ENCODE data around the gene UBALD2.
"Not testable (repeated sequence)": the region's sequence is repeated elsewhere in the genome, so short reads cannot be mapped to it uniquely, and the experiment has no call there.

UBALD2 gene

DNA sequence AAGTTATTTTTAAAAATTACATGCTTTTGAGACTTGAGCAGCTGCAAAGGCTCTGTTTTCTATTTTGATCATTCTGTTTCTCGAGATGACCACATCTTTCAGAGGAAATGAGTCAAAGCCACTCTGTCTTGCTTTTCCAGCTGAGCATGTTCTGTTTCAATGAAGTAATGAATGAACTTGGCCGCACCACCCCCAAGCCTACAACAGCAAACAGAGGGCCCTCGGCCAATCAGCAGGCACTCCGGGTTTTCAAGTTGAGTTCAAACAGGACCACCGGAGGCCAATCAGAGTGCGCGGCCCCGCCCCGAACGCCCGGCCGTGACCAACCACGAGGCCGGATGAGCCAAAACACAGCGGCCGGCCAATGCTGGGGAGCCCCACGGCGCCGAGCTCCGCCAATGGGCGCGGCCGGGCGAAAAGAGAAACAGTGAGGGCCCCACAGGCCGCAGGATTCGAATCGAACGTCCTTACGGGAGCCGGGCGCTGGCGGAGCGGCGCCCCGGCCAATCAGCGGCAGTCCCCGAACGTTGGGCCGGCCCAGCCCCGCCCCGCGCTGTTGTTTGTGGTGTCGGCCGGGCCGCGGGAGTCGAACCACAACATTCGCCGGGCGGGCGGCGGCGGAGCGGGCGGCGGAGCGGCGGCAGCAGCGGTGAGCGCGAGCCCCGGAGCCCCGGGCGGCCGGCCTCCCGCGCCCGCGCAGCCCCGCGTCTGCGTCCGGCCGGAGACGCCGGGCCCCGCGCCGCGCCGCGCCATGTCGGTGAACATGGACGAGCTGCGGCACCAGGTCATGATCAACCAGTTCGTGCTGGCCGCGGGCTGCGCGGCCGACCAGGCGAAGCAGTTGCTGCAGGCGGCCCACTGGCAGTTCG is at the start of gene UBALD2:
TSS of gene UBALD2 (plus strand) at position 594 of the 869 bp plus-strand sequence. CDS start at position 752, 158 bp downstream.
- peak; percentile 98 for DNase-seq

DNA sequence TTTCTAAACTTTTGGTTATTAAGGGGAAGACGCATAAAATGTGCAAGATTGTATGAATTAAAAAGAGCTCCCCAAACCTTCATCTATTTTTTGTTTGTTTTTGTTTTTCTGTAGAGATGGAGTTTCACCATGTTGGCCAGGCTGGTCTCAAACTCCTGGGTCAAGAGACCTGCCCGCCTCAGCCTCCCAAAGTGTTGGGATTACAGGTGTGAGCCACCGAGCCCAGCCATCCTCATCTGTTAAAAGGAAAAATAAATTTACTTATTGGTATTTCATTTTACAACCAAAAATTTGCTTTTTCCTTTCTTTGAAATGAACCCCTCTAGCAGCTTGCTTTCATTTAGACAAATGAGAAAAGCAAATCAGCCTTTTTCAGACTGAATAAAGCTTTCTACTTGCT is 48.1 kb upstream of the UBALD2 start:
- no peak for DNase-seq

DNA sequence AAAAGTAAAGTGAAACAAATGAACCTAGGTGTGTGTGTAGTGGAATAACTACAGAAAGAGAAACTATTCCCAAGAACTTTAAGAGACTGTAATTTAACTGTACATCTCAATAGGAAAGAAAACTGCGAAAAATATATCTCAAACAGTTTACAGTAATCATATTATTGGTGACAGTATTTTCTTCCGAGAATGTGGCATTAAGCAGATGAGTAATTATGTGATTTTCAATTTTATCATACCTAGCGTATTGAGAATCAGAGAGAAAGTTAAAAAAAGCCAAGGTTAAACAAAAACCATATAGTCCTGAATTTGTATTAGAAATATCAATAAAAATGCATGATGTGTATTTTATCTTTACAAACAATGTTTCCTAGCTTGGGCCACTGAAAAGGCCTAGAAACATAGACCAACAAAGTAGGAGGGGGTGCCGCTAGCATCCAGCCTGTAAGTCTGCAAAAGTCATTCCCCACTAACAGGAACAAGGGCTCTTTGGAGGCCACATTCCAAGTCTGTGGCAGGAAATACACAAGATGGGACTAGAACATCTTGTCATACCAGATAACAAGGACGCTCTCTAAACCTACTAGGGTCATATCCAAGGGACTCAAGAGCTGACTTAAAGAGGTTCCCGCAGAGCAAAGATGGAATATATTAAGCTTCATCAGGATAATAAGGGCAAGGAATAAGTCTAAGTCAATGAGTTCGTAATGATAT is 45.3 kb upstream of the UBALD2 start:
- DNase-seq: no peak

DNA sequence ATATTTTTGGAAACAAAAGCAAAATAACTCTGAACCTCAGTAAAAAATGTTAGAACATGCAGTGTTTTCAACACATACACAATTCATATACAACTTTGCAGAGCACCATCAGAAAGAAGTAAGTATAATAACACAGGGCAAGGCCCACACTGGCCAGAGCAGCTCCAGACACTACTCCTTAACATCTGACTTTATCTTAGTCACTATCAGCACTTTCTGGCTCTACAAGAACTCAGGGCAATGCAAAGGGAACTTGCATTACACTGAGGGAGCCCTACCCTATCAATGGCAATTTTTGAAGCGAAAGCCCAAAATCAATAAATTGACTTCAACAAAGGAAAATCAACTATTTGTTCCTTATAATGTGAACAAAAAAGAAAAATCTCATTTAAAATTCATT is 41.3 kb upstream of the UBALD2 start:
- no peak for DNase-seq

DNA sequence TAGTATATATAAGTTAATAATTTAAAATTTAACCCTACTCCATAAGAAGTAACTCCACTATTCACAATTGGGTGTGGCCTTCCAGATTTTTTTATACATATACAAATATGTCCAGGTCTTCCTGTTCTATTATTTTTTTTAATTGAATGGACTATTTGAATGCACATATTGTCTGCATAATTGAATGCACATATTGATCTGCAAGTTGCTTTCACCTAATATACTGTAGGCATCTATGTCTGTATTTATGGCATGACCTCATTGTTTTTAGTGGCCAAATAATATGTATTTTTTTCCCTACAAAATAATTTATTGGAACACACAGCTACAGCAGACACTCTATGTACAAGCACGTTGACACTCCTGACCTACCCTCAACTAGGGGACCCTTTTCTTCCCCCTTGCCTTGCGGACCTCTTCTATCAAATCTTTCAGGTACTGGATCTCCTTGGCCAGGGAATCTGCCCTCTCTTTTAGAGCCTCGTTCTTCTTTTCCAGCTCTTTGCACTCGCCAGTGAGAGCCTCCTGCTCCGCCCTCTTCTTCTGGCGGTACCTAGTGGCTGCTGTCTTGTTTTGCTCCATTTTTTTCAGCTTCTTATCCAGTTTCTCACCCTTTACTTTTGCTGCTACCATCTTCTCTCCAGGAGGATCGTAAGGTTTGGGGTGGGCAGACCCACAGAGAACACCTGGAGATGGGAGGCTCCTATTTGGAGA is 39.6 kb upstream of the UBALD2 start:
- DNase-seq: not testable (repeated sequence)

DNA sequence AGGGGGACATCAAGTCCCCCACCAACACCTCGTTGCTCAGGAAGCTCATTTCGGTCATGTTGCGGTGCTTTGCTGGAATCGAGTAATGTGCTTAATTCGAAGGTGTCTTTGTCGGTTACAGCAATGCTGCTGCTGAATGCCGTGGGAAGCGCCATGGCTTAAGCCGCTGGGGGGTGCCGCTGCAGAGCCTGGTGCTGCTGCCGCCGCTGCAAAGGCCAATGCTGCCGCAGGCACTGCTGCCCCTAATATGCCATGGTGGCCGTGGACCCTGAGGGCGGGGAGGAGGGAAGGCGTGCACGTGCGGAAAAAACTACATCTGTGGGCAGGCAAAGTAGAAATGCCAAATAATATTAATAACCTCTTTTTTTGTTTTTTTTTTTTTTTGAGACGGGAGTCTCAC is 38.4 kb upstream of the UBALD2 start:
- not testable (repeated sequence) for DNase-seq

DNA sequence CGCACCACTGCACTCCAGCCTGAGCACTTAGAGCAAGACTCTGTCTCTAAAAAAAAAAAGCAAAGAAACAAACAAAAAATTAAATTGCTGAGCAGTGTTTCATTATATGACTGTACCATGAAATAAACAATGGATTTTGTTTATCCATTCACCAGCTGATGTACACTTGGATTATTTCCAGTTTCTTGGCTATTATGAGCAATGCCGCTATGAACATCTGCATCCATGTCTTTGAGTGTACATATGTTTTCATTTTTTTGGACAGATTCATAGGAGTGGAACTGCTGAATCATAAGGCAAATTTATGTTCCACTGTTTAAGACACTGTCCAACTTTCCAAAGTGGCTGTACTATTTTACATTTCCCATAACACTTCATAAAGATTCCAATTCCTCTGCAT is 32.8 kb upstream of the UBALD2 start:
- peak; percentile 53 for DNase-seq

DNA sequence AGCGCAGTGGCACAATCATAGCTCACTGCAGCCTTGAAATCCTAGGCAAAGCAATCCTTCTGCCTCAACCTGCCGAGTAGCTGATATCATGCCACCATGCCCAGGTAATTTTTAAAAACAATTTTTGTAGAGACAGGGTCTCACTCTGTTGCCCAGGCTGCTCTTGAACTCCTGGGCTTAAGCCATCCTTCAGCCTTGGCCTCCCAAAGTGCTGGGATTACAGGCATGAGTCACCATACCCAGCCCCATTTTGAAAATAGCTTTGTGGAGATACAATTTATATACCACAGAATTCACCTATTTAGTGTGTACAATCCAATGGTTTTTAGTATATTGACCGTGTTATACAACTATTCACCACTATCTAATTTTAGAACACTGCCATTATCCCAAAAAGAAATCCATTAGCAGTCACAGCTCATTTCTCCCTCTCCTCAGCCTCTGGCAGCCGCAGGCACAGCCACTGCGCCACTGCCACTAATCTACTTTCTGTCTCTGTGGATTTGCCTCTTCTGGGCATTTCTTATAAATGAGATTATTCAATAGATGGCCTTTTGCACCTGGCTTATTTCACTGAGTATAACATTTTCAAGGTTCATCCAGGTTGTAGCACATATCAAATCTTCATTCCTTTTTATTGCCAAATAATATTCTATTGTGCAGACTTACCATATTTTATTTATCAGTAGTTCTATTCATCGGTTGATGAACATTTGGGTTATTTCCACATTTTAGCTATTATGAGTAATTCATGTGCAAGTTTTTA is 31.4 kb upstream of the UBALD2 start:
- no peak for DNase-seq

DNA sequence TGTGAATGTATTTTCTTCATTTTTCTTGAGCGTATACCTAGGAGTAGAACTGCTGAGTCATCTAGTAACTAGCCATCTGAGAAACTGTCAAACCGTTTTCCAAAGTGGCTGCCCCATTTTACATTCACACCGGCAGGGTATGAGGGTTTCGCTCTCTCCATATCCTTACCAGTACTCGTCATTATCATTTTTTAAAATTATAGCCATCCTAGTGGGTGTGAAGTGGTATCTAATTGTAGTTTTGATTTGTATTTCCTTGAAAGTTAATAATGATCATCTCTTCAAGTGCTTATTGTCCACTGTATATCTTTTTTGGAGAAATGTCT is 30.8 kb upstream of the UBALD2 start:
- DNase-seq: no peak

DNA sequence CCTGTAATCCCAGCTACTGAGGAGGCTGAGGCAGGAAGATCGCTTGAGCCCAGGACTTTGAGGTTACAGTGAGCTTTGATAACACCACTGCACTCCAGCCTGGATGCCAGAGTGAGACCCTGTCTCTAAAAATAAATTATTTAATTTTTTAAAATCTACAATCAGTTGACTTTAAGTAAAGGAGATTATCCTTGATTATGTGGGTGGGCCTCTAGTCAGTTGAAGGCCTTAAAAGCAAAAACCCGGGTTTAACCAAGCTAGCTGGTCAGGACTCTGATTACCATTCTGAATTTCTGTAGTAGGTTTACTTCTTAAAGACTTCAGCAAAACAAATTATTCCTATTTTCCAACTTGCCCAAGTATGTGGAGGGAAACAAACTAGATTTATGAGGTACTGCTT is 29.3 kb upstream of the UBALD2 start:
- no peak for DNase-seq

DNA sequence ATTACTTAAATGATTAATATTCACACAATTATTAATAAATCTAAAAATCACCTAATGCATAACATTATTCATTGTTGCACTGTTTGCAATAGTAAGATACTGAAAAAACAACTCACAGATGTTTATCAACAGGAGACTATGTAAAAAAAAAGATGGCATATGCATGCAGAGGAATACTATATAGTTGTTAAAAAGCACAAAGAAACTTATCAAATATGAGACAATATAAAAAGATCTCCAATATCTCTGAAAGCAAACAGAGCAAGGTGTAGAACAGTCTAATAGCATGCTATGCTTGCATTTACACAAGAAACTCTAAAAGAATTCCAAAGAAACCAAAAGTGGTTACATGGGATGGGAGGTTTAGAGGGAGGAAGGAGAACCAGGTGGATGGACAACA is 28.5 kb upstream of the UBALD2 start:
- DNase-seq: no peak

DNA sequence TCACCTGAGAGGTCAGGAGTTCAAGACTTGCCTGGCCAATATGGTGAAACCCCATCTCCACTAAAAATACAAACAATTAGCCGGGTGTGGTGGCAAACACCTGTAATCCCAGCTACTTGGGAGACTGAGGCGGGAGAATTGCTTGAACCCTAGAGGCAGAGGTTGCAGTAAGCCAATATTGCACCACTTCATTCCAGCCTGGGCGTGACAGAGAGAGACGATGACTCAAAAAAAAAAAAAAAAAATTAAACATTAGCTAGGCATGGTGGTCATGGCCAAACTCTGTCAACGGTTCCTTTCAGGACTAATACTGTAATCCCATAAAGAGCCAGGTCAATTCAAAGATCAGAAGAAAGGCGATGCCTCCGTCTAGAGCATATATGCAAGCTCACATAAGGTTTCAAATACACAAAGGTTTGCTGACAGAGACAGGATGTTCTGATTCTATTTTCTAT is 27.3 kb upstream of the UBALD2 start:
- DNase-seq: no peak

DNA sequence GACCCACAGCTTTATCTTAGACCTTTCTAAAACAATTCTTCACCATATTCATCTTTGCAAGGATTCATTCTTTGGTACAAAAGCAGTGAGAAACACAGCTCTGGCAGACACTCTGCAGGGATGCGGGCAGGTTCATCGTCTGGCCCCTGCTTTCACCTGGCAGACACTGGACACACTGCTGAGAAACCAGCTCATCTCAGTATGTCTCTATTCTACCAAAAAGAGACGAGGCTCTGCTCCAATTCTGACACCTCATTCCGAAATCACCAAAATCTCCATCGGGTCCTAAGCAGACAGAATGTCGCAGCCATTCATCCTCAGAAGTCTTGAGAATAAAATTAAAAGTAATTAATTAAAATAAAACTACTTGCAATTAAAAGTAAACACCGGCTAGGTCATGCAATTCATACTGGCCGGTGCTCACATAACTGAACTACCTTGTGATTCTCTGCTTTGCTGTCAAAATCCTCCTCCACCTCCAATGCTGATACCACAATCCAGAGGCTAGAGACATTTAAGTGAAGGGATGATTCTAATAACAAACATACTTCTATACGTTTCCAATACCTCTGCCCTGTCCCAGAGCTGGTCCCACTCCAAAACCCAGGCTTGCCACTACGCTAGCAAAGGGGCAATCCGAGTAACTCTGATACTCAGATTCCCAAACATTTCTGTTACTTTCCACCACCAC is 26.2 kb upstream of the UBALD2 start:
- no peak for DNase-seq

DNA sequence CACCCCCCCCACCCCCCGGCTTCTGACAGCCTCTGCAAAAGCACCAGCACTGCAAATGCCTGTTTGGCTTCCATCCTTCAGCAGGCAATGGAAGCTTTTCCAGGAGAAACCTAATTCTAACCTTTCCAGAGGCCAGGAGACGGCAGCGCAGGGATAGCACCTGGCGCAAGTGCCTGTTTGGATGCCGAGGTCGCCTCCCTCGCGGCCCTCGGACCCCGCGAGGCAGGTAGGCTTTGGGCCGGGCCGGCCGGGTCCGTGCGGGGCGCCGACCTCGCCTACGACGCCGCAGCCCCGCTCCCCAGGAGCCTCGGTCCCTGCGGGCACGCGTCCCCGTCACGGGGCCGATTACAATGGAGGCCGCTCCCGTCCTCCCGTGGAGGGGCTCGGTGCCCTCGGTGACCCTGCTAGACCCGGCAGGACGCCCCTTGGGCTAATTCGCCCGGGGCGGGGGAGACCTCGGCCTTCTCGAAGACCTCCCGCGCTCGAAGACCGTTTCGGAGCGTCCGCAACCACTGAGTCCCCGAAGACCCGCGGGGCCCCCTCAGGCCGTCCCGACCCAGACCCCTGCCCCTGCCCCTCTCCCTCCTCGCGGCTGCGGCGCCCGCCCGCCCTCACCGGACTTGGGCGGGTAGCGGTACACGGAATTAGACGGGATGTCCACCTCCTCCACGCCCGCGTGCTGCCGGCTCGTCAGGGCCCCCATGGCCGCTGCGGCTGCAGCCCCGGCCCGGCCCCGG is 25.4 kb upstream of the UBALD2 start:
- DNase-seq: no peak

DNA sequence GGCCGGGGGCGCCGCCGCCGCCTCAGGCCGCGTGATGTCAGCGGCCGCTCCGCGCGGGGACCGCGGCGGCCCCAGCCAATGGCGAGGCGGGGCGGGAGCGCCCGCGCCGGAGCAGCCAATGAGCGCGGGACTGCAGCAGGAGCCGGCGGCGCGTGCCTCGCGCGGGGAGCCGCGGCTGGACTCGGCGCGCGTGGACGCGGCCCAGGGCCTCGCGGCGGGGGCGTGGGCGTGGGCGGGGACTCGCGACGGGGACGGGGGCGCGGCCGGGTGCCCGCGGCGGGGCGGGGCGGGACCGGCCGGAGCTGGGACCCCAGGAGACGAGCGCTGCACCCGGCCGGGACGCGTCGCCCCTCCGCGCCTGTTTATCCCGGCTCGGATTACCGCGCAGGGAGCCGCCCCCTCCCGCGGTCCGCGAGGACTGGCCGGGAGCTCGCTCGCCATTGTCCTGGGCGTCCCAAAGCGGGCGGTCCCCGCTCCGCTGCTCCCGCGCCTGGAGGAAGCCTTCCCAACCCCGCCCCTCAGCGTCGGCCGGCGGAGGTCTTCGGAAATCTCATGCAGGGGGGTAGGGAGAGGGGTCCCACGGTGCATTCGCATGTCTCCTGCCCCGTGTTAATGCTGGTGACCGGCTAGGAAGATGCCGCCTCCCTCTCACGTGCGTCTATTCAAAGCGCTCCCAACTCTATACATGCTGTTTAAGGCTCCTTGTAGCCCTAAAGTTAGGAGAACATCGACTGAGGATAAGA is 24.5 kb upstream of the UBALD2 start, which contains the start of gene RNF157:
TSS of gene RNF157 (minus strand) at position 33 of the 743 bp plus-strand sequence. CDS start 253 bp downstream, outside the sequence.
- peak; percentile 44 for DNase-seq

DNA sequence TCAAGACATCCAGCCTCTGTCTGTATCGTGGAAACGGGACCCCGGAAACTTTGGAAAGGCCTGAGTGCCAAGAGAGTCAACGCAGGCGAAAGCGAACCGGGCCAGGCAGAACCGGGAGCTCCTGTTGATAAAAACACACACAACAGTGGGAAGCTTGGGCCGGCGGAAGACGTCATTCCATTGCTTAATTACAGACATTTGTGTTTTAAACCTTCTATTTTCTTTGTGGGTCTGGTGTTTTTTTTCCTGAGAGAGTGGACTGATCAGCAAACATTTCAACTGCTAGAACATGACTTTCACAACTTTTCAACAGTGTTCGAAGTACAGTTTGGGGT is 24.0 kb upstream of the UBALD2 start:
- no peak for DNase-seq

DNA sequence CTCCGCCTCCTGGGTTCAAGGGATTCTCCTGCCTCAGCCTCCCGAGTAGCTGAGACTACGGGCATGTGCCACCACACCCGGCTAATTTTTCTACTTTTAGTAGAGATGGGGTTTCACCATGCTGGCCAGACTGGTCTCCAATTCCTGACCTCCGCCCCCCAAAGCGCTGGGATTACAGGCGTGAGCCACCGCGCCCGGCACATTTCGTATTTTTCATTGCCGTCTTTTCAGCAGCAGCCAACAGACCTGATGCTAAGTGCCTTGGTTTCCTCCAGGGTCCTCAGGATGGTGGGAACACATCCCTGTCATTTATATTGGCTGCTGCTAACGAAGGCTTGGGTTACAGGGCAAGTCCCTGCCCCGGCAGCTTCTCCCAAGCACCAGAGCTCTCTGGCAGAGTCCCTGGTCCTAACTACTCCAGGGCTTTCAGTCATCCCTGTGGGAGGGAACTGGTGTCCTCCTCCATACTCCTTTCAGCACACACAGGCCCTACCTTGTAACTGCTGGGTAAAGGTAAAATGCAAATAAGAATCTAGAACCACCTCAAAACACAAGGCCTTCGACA is 23.4 kb upstream of the UBALD2 start:
- no peak for DNase-seq

DNA sequence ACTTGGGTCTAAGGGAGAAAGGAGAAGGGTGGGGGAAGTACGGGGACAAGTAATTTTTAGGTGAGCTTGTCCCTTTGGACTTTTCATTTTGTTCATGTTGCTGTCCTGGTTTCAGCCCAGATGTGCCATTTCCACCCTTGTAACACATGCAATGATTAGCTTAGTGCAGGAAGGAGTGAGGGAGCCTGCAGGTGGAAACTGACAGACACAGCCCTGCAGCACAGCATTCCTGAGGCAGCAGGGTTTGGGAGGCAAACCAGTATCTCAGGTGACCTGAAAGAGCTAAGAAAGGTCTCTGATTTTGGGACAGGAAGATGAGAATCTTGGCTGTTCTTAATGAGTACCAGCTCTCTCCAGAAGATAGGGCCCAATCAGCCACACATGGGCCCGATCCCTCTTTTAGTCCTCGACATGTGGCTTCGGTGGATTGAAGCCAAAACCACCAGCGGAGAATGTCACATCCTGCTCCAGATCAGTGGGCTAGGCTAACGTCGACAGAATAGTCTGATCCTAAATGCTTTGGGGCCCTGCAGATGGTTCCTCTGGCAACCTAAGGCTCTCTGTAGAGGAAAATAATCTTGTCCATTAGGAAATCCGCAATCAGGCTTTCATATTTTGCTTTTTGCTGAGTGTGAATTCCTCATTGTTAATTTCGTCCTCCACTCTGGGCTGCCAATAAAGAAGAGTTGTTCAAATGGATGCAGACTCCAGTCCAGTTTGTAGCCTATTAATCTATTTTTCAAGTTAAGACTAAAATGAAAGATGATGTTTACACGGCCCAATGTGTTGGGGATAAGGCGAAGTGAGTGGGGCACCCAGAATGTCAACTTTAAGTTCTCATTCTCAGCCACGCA is 21.1 kb upstream of the UBALD2 start:
- no peak for DNase-seq

DNA sequence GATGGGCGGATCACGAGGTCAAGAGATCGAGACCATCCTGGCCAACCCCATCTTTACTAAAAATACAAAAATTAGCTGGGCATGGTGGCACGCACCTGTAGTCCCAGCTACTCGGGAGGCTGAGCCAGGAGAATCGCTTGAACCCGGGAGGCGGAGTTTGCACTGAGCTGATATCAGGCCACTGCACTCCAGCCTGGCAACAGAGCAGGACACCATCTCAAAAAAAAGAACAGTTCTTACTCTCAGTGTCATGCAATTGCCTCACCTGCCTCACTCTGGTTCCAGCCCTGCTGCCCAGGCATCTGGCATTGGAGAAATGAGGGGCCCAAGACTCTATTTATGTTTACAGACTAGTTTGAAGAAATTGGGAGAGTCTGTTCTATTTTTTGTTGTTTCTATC is 20.4 kb upstream of the UBALD2 start:
- DNase-seq: not testable (repeated sequence)
